Transverse colon (tissue), 4 donors: Measurements from ENCODE around the gene GNA14.

ENCODE experiments used
- CTCF ChIP-seq, 5 experiments: fragments of 200-600 bp in 3 of 5; fragments of 450-650 bp in 2 of 5; sonication (generic) in 3 of 5; IDR thresholded peaks; 1 replicate in 2 of 5; 2 replicates in 3 of 5; pipeline ENCODE4 v1.5.1; 2016 to 2017; ENCODE audit warnings: antibody characterized with exemption in 5 of 5, inconsistent platforms in 3 of 5, mild to moderate bottlenecking in 2 of 5, moderate library complexity in 1 of 5
- EP300 ChIP-seq: sonication (generic); formaldehyde crosslinking; IDR thresholded peaks from one replicate; pipeline ENCODE4 v1.6.1; 2017; ENCODE audit warnings: antibody characterized with exemption, low read depth
- POLR2A ChIP-seq: fragments of 450-650 bp; IDR thresholded peaks from one replicate; pipeline ENCODE4 v1.6.1; 2016; ENCODE audit warnings: antibody characterized with exemption, mild to moderate bottlenecking, moderate library complexity
- POLR2AphosphoS5 ChIP-seq, 3 donors: sonication (generic); formaldehyde crosslinking; IDR thresholded peaks; one replicate each; pipeline ENCODE4 v1.6.1; 2016; ENCODE audit warnings: antibody characterized with exemption in 3 of 3

DNA sequence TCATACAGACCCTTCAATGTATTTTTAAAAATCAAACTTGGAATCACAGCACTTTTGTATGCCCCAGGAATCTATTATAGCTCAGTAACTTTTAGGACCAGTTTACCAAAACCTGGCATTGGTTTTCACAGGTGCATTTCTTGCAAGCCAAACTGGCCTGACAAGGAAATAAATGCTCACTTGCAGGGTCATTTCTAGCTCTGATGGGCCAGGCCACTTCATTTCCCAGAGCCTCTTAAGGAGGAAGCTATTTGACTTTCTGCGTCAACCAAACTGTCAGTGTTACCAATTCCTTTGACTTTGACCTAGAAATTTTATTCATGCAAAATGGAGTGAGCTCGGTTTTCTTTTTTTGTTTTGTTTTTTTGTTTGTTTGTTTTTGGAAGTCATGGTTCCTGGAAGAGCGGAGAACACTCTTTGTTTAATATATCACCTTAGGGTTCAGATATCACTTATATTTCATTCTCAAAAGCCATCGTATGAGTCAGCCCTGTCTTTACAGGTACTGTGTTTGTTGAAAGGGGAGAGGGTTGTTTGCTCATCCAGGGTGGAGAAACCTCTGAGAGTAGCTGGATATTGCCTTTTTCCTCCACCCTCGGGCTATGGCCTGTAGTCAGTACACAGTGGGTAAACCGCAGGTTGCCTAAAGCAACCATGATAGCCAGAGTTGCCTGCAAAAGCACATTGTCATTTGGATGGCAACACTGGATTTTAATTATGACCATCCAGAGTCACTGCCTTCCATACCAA, 58.9 kb downstream of the GNA14 start:
- TF ChIP-seq CTCF (IDR thresholded peaks at IDR 0.05), result no peak
- peak in 1 of 3 donors; percentile 30 for TF ChIP-seq POLR2AphosphoS5 (IDR thresholded peaks at IDR 0.05)
- TF ChIP-seq POLR2A, result no peak
- no peak for TF ChIP-seq EP300
